ENCODE data around the gene SERPINA1. TPM values are rescaled to one million over a fixed set of nuclear protein-coding genes. Genes with fewer than 3 reads are reported as not detected.
A peak's percentile ranks its signal among the peaks of the same experiment; 100 is the strongest.

SERPINA1 gene
- total and polyA plus RNA-seq, 2 donors from 2014 or later: 1,861 to 2,184 TPM

DNA sequence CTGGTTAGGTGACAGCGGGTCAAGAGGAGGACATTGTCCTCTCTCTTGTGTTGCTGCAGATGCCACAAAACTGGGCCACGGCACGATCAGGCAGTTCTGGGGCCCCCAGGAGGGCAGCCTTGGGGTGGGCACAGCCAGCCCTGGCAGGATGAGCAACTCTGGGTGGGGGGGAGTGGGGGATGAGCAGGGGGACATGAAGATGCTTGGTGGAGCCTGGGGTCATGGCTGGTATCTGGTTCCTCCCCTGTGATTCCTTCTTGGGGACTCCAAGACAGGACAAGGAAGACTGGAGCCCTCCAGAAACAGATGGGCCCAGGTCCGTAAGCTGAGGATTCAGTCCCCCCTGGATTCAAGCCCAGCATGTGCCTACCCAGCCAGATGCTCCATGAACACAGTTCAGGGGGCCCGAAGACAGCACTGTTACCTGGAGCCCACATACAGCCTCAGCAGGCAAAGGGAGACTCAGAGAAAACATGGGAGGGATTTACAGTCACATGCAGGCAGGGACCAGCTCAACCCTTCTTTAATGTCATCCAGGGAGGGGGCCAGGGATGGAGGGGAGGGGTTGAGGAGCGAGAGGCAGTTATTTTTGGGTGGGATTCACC lies 10.4 kb downstream of the SERPINA1 start:
- Histone ChIP-seq H3K4me1 (ENCODE audit: control insufficient read depth in 2 of 3, insufficient read depth in 2 of 3, low read depth in 1 of 3, low read length in 3 of 3) (no peaks in the 10 kb centered on the region), H3K36me3 (ENCODE audit: control insufficient read depth in 2 of 3, insufficient read depth in 3 of 3, low read length in 3 of 3) (peaks cover 0 to 15% (median 0%) of the 10 kb centered on the region in 3 donors), H3K9ac (ENCODE audit: low read length in 3 of 3) (no peak overlapping the region), H3K27me3 (ENCODE audit: control insufficient read depth, insufficient read depth, low read length) (no peaks in the 10 kb centered on the region), H3K4me3 (ENCODE audit: low read length in 3 of 3) (no peak overlapping the region), H3K9me3 (ENCODE audit: control insufficient read depth in 2 of 3, insufficient read depth in 1 of 3, low read length in 3 of 3) (no peaks in the 10 kb centered on the region), H3K27ac (ENCODE audit: low read depth in 2 of 2, low read length in 2 of 2) (no peak overlapping the region)
- DNase-seq (peak in 1 of 5 donors; percentile 9), FAIRE-seq (no peak)
- TF ChIP-seq, protein P1, sequence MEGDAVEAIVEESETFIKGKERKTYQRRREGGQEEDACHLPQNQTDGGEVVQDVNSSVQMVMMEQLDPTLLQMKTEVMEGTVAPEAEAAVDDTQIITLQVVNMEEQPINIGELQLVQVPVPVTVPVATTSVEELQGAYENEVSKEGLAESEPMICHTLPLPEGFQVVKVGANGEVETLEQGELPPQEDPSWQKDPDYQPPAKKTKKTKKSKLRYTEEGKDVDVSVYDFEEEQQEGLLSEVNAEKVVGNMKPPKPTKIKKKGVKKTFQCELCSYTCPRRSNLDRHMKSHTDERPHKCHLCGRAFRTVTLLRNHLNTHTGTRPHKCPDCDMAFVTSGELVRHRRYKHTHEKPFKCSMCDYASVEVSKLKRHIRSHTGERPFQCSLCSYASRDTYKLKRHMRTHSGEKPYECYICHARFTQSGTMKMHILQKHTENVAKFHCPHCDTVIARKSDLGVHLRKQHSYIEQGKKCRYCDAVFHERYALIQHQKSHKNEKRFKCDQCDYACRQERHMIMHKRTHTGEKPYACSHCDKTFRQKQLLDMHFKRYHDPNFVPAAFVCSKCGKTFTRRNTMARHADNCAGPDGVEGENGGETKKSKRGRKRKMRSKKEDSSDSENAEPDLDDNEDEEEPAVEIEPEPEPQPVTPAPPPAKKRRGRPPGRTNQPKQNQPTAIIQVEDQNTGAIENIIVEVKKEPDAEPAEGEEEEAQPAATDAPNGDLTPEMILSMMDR (IDR thresholded peaks at IDR 0.05; ENCODE audit: borderline replicate concordance, extremely low read depth, insufficient read depth): no peak
- intact Hi-C loops (cut with DNase I): no loop called here

DNA sequence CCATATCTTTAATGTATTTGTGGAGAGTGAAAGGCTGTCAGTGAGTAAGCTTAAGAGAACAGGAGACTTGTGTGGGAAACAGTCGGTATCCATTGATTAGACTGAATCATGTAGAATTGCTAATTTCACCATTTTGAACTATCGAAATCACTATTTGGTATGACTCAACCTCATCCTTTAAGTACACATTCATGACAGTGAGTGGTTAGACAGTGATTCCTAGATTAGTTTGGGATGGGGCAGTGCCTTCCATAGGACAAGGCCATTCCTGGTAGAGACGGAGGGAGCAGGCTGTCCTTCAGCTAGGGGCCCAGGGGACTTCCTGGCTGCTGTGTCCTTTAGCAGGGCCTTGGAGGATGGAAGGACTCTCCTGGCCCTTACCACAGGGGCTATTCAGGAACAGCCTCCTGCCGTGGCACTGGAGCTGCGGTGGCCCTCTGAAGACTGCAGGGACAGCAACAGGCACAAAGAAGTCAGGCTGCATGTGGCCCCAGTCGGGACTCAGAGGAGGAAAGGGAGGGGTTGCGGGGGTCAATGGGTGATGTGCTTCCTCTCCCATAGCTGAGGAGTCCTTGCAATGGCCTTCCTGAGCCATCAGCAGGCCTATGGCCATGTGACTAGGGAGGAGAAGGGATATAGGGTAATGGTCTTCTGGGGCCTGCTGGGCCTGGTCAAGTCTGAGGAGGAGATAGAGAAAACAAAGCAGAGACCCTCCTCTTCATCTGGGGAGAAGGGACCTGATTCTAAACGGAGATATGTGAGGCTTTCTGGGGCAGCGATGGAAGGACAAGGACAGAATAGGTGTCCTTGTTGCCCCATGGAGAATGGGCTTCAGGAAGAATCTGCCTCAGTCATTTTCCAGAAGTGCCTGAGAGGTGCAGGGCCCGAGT lies 11.2 kb downstream of the SERPINA1 start:
- Histone ChIP-seq H3K9ac (ENCODE audit: low read length in 3 of 3) (no peak overlapping the region), H3K4me1 (ENCODE audit: control insufficient read depth in 2 of 3, insufficient read depth in 2 of 3, low read depth in 1 of 3, low read length in 3 of 3) (no peaks in the 10 kb centered on the region), H3K36me3 (ENCODE audit: control insufficient read depth in 2 of 3, insufficient read depth in 3 of 3, low read length in 3 of 3) (peaks cover 0 to 13% (median 0%) of the 10 kb centered on the region in 3 donors), H3K27ac (ENCODE audit: low read depth in 2 of 2, low read length in 2 of 2) (no peak overlapping the region), H3K4me3 (ENCODE audit: low read length in 3 of 3) (no peak overlapping the region), H3K27me3 (ENCODE audit: control insufficient read depth, insufficient read depth, low read length) (no peaks in the 10 kb centered on the region), H3K9me3 (ENCODE audit: control insufficient read depth in 2 of 3, insufficient read depth in 1 of 3, low read length in 3 of 3) (no peaks in the 10 kb centered on the region)
- FAIRE-seq (no peak), DNase-seq (peak in 1 of 5 donors; percentile 17)
- intact Hi-C loops (cut with DNase I): no loop called here
- TF ChIP-seq, protein P1 (IDR thresholded peaks at IDR 0.05; ENCODE audit: borderline replicate concordance, extremely low read depth, insufficient read depth): no peak

DNA sequence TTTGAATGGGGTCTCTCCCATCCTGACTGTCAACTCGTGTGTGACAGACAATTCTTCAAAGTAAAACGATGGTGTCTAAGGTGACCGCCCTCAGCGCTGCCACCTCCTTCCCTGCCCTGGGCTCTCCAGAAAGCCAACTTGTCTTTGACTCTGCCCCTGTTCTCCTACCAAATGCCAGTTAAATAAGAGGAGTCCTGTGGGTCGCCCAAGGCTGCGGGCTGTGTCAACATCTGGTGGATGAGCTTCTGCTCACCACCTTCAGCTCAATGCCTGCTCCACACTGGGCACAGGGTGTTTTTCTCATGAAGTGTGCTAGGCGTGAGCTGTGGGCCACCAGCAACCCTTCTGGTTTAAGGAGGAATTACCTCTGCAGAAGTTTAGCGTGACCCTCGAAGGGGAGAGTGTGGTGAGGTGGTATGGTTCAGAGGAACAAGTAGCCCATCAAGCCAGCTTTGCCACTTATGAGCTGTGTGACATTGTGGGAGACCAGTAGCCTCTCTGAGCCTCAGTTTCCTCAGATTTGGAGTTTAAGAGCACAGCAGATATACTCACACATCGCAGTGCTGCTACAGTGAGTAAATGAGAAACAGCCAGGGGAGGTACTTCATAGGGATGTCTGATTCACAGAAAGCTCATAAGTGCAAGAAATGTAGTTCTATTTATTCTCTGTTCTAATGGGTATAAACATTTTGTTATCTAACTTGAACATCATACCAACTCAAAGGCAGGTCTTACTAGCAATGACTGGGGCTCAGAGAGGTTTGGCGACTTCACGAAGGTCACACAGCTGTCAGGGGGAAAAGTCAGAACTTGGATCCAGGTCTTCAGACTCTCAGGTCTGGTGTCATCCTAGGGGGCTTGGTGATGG lies 12.1 kb downstream of the SERPINA1 start:
- no peaks in the 10 kb centered on the region for H3K4me1 ChIP-seq (ENCODE audit: control insufficient read depth in 2 of 3, insufficient read depth in 2 of 3, low read depth in 1 of 3, low read length in 3 of 3)
- intact Hi-C loops (cut with DNase I): no loop called here
- no peak overlapping the region for H3K27ac ChIP-seq (ENCODE audit: low read depth in 2 of 2, low read length in 2 of 2)
- H3K9ac ChIP-seq (ENCODE audit: low read length in 3 of 3): no peak overlapping the region
- H3K36me3 ChIP-seq (ENCODE audit: control insufficient read depth in 2 of 3, insufficient read depth in 3 of 3, low read length in 3 of 3): peaks cover 0 to 13% (median 0%) of the 10 kb centered on the region in 3 donors
- H3K9me3 ChIP-seq (ENCODE audit: control insufficient read depth in 2 of 3, insufficient read depth in 1 of 3, low read length in 3 of 3): no peaks in the 10 kb centered on the region
- TF ChIP-seq, protein P1 (IDR thresholded peaks at IDR 0.05; ENCODE audit: borderline replicate concordance, extremely low read depth, insufficient read depth): no peak
- H3K27me3 ChIP-seq (ENCODE audit: control insufficient read depth, insufficient read depth, low read length): no peaks in the 10 kb centered on the region
- DNase-seq: peak in 1 of 5 donors; percentile 11
- no peak overlapping the region for H3K4me3 ChIP-seq (ENCODE audit: low read length in 3 of 3)
- no peak for FAIRE-seq
